IMR-90 (cell line): ENCODE data around the gene GARIN5A. TPM values are rescaled to one million over a fixed set of nuclear protein-coding genes. Genes with fewer than 3 reads are reported as not detected.

Experiments
- ATAC-seq: fragments of 200-7000 bp; cut with Tn5 transposase; 2 replicates; pipeline ENCODE4 v1.9.1; 2020; ENCODE audit warnings: low read depth, mild to moderate bottlenecking, moderate library complexity
- BruUV-seq: library from RNA; stranded (reverse); fragments of 400-500 nt; replicated peaks from 2 replicates; lab custom pipeline; 2021; lab: Mats Ljungman, UMichigan
- CTCF ChIA-PET: fragments of 300-600 bp; formaldehyde crosslinking; extraction: SDS; loops from one replicate; lab custom pipeline; 2021; ENCODE audit warnings: antibody characterized with exemption; lab: Yijun Ruan, JAX
- POLR2A ChIA-PET: fragments of 300-600 bp; sonication (Branson Sonifier 250); formaldehyde crosslinking; loops from one replicate; lab custom pipeline; 2022; ENCODE audit warnings: antibody characterized with exemption; ENCODE audit not compliant: unreplicated experiment; lab: Charles Lee
- DNase-seq: peaks from one replicate; pipeline ENCODE4 v3.0.0; 2013
- H2AFZ ChIP-seq: replicated peaks from 2 replicates; pipeline ENCODE3; 2013; ENCODE audit warnings: low read length, mild to moderate bottlenecking; ENCODE audit not compliant: poor library complexity
- H2AK5ac ChIP-seq: 2 replicates; pipeline ENCODE4 v1.6.1; 2013; ENCODE audit warnings: low read depth, low read length, inconsistent platforms
- H2AK9ac ChIP-seq: replicated peaks from 2 replicates; pipeline ENCODE3; 2013; ENCODE audit warnings: mild to moderate bottlenecking, low read depth, low read length, moderate library complexity; ENCODE audit not compliant: poor library complexity
- H2BK120ac ChIP-seq: 2 replicates; pipeline ENCODE4 v1.6.1; 2013; ENCODE audit warnings: low read depth, low read length, inconsistent platforms
- H2BK15ac ChIP-seq: 3 replicates; pipeline ENCODE4 v1.6.1; 2013; ENCODE audit warnings: low read depth, low read length, inconsistent platforms
- H2BK20ac ChIP-seq: 2 replicates; pipeline ENCODE4 v1.6.1; 2013; ENCODE audit warnings: low read depth, mild to moderate bottlenecking, inconsistent platforms, low read length, moderate library complexity
- H2BK5ac ChIP-seq: 2 replicates; pipeline ENCODE4 v1.6.1; 2013; ENCODE audit warnings: mild to moderate bottlenecking, low read depth, low read length, inconsistent platforms; ENCODE audit not compliant: poor library complexity, severe bottlenecking
- H3K14ac ChIP-seq: replicated peaks from 2 replicates; pipeline ENCODE4 v1.6.1; 2013; ENCODE audit warnings: low read depth, low read length, inconsistent platforms
- H3K18ac ChIP-seq: 2 replicates; pipeline ENCODE4 v1.6.1; 2013; ENCODE audit warnings: low read depth, low read length, control low read depth
- H3K23ac ChIP-seq: 2 replicates; pipeline ENCODE4 v1.6.1; 2013; ENCODE audit warnings: low read depth, low read length, inconsistent platforms
- H3K27ac ChIP-seq: 2 replicates; pipeline ENCODE4 v1.5.1; 2013; ENCODE audit warnings: mild to moderate bottlenecking, control low read depth, low read length; ENCODE audit not compliant: insufficient read depth
- H3K27me3 ChIP-seq: 2 replicates; pipeline ENCODE4 v1.6.1; 2013; ENCODE audit warnings: low read length; ENCODE audit not compliant: control insufficient read depth, insufficient read depth
- H3K36me3 ChIP-seq: 2 replicates; pipeline ENCODE4 v1.6.1; 2013; ENCODE audit warnings: low read length, mixed read lengths; ENCODE audit not compliant: control insufficient read depth, insufficient read depth
- H3K4ac ChIP-seq: 2 replicates; pipeline ENCODE4 v1.6.1; 2013; ENCODE audit warnings: low read depth, low read length, inconsistent platforms
- H3K4me1 ChIP-seq: 2 replicates; pipeline ENCODE4 v1.6.1; 2013; ENCODE audit warnings: low read length, mixed read lengths; ENCODE audit not compliant: control insufficient read depth, insufficient read depth
- H3K4me2 ChIP-seq: 2 replicates; pipeline ENCODE4 v1.6.1; 2013; ENCODE audit warnings: low read depth, mild to moderate bottlenecking, control low read depth, low read length, moderate library complexity
- H3K4me3 ChIP-seq: 2 replicates; pipeline ENCODE4 v1.5.1; 2013; ENCODE audit warnings: low read depth, mild to moderate bottlenecking, control low read depth, low read length, moderate library complexity; ENCODE audit not compliant: insufficient read depth
- H3K56ac ChIP-seq: 2 replicates; pipeline ENCODE4 v1.6.1; 2013; ENCODE audit warnings: low read length, inconsistent platforms; ENCODE audit not compliant: insufficient read depth; ENCODE audit errors: extremely low read depth
- H3K79me1 ChIP-seq, 2 experiments: 2 replicates each; pipeline ENCODE4 v1.6.1; 2013; ENCODE audit warnings: low read length in 2 of 2, inconsistent platforms in 1 of 2, low read depth in 1 of 2
- H3K9ac ChIP-seq: 2 replicates; pipeline ENCODE4 v1.6.1; 2013; ENCODE audit warnings: low read depth, low read length, control low read depth
- H3K9me1 ChIP-seq: 2 replicates; pipeline ENCODE4 v1.6.1; 2013; ENCODE audit warnings: low read length, inconsistent platforms; ENCODE audit not compliant: insufficient read depth
- H3K9me3 ChIP-seq: 2 replicates; pipeline ENCODE4 v1.6.1; 2013; ENCODE audit warnings: low read length; ENCODE audit not compliant: control insufficient read depth, insufficient read depth
- H4K20me1 ChIP-seq: 2 replicates; pipeline ENCODE4 v1.6.1; 2013; ENCODE audit warnings: low read length, inconsistent platforms; ENCODE audit not compliant: insufficient read depth
- H4K5ac ChIP-seq: 2 replicates; pipeline ENCODE4 v1.6.1; 2013; ENCODE audit warnings: mild to moderate bottlenecking, low read depth, low read length, control low read depth
- H4K8ac ChIP-seq, 2 experiments: 2 replicates each; pipeline ENCODE4 v1.6.1; 2013; ENCODE audit warnings: low read depth in 2 of 2, low read length in 2 of 2, control low read depth in 1 of 2, inconsistent platforms in 1 of 2
- H4K91ac ChIP-seq: 2 replicates; pipeline ENCODE4 v1.6.1; 2013; ENCODE audit warnings: low read depth, low read length, inconsistent platforms; ENCODE audit not compliant: insufficient read depth
- CEBPB ChIP-seq: IDR thresholded peaks from 2 replicates; pipeline ENCODE4 v1.6.1; 2012; ENCODE audit warnings: low read depth, low read length, improper control_type of control experiment
- WGBS, 2 experiments: methylation state at CpG; one replicate each; pipeline versions ENCODE4 v1.1.5 to v1.1.7; 2013; ENCODE audit warnings: missing lambda C conversion rate in 2 of 2; ENCODE audit not compliant: insufficient read length in 1 of 2; ENCODE audit errors: extremely low coverage in 2 of 2; 5-methylcytosine and 5-hydroxymethylcytosine counted together
- dilution Hi-C: fragments of 300-500 bp; cut with HindIII; formaldehyde crosslinking; loops from one replicate; pipeline ENCODE4 v1.14.3; 2018; ENCODE audit warnings: low sequenced_read_pairs; ENCODE audit not compliant: unreplicated experiment
- in situ Hi-C: fragments of 300-500 bp; cut with MboI; formaldehyde crosslinking; loops from 3 replicates; pipeline ENCODE4 v1.14.3; 2019; ENCODE audit warnings: low sequenced_read_pairs, inconsistent platforms, mixed read lengths
- intact Hi-C: fragments of 100-400 bp; cut with micrococcal nuclease; formaldehyde crosslinking; loops from 2 replicates; pipeline ENCODE4 v1.10.0; 2022
- polyA plus RNA-seq, 3 experiments: library from polyadenylated mRNA; depleted of rRNA; stranded (reverse); fragments of >200 nt; gene quantifications; 2 replicates each; pipeline ENCODE4 v1.2.3, GENCODE V29; 2012; ENCODE audit warnings: low replicate concordance in 1 of 3
- total RNA-seq: library from RNA; depleted of rRNA; stranded (reverse); fragments of >200 nt; gene quantifications from 2 replicates; pipeline ENCODE4 v1.2.3, GENCODE V29; 2012
- TF ChIP-seq, protein P1 (sequence below): fragments of 150-350 bp; IDR thresholded peaks from 2 replicates; pipeline ENCODE4 v1.6.1; 2016; ENCODE audit warnings: low read depth, mild to moderate bottlenecking, low read length, moderate library complexity, borderline replicate concordance

Gene GARIN5A
- total and polyA plus RNA-seq, 2 of the 4 experiments (the other 2 are of a cell fraction), result 0.53 TPM; not detected in 1

- in situ Hi-C loops, result no loop called here
These were observed 41.4 kb downstream of the GARIN5A start for GRCh38 chr19:50435221-50435620.

More at GRCh38 chr19:50435221-50435620, 41.4 kb downstream of the GARIN5A start:
- no TSS peak for BruUV-seq
- H2BK15ac ChIP-seq, result no peak overlapping the region
- H3K18ac ChIP-seq, result no peak overlapping the region
- H4K91ac ChIP-seq, result no peak overlapping the region
- H3K79me1 ChIP-seq, result no peaks in the 10 kb centered on the region
- no peak overlapping the region for H2AK9ac ChIP-seq
- ATAC-seq (no peak), DNase-seq (no peak)
- no peak overlapping the region for H3K27ac ChIP-seq
- H4K20me1 ChIP-seq, result no peaks in the 10 kb centered on the region
- H3K56ac ChIP-seq, result no peak overlapping the region
- no peak overlapping the region for H3K23ac ChIP-seq
- no peak overlapping the region for H3K9ac ChIP-seq
- no peak overlapping the region for H2AK5ac ChIP-seq
- 50% methylated on average over 2 of the region's 17 CpGs; no CpG with 5 or more reads in 1 of the 2 experiments for WGBS, 2 experiments
- no peak overlapping the region for H2BK5ac ChIP-seq
- no peak overlapping the region for H4K8ac ChIP-seq
- H2BK20ac ChIP-seq, result no peak overlapping the region
- ChIA-PET CTCF (no interaction called here), POLR2A (no interaction called here)
- peaks cover 28% of the 10 kb centered on the region for H3K27me3 ChIP-seq
- H3K36me3 ChIP-seq, result no peaks in the 10 kb centered on the region
- H3K9me3 ChIP-seq, result no peaks in the 10 kb centered on the region
- no peak overlapping the region for H4K5ac ChIP-seq
- H3K9me1 ChIP-seq, result no peaks in the 10 kb centered on the region
- 0 out of 2 replicates have a peak, but pooled peaks cover 3% of the 10 kb centered on the region for H3K4me1 ChIP-seq
- intact Hi-C loops (no loop called here), dilution Hi-C loops (no loop called here)
- H3K4ac ChIP-seq, result no peak overlapping the region
- H3K14ac ChIP-seq, result no peak overlapping the region
- no peak overlapping the region for H3K4me2 ChIP-seq
- no peak overlapping the region for H2BK120ac ChIP-seq
- H3K4me3 ChIP-seq, result no peak overlapping the region
- H2AFZ ChIP-seq, result no peak overlapping the region
- TF ChIP-seq CEBPB, result no peak
- TF ChIP-seq, protein P1, sequence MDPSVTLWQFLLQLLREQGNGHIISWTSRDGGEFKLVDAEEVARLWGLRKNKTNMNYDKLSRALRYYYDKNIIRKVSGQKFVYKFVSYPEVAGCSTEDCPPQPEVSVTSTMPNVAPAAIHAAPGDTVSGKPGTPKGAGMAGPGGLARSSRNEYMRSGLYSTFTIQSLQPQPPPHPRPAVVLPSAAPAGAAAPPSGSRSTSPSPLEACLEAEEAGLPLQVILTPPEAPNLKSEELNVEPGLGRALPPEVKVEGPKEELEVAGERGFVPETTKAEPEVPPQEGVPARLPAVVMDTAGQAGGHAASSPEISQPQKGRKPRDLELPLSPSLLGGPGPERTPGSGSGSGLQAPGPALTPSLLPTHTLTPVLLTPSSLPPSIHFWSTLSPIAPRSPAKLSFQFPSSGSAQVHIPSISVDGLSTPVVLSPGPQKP, result no peak
